GM12801 (cell line): Measurements from ENCODE around the gene C2CD2L.

ENCODE experiments used
- TF ChIP-seq, protein P1 (sequence below): IDR thresholded peaks from one replicate; pipeline ENCODE4 v1.5.1; 2011; ENCODE audit warnings: control low read depth; ENCODE audit not compliant: insufficient read length; ENCODE audit errors: extremely low read depth

Gene C2CD2L

DNA sequence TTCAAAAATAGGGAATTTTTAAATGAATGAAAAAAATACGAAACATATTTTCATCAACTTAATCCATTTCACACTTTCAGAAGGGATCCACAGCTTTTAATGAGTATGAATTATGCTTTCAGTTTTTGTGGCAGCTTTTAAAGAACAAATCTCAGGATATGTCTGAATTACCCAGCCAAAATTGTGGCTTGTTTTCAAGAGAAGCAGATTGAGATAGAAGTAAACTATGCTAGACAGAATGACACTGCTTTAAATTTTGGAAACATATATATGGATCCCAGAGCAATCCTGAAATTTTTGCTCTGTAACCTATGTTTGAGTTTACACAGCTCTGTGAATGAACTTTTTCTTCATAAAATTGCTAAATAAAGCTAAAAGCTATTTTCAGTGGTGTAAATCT, 11.8 kb downstream of the C2CD2L start:
- TF ChIP-seq, protein P1, sequence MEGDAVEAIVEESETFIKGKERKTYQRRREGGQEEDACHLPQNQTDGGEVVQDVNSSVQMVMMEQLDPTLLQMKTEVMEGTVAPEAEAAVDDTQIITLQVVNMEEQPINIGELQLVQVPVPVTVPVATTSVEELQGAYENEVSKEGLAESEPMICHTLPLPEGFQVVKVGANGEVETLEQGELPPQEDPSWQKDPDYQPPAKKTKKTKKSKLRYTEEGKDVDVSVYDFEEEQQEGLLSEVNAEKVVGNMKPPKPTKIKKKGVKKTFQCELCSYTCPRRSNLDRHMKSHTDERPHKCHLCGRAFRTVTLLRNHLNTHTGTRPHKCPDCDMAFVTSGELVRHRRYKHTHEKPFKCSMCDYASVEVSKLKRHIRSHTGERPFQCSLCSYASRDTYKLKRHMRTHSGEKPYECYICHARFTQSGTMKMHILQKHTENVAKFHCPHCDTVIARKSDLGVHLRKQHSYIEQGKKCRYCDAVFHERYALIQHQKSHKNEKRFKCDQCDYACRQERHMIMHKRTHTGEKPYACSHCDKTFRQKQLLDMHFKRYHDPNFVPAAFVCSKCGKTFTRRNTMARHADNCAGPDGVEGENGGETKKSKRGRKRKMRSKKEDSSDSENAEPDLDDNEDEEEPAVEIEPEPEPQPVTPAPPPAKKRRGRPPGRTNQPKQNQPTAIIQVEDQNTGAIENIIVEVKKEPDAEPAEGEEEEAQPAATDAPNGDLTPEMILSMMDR = no peak

DNA sequence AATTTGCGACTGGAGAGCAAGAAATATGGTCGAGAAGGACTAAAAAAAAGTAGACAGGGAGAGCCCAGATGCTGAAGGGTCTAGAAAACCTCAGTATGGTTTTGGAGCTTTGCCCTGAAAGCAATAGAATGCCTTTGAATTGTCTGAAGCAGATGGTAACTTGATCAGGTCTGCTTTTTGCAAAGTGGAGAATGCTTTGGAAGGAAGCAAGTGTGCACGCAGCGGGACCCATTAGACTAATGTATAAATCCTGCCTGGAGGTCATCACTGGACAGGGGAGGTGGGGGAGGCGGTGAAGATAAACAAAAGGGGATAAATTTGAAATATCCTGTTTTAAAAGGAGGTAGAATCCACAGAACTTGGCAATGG, 13.5 kb downstream of the C2CD2L start:
- TF ChIP-seq, protein P1 = no peak

DNA sequence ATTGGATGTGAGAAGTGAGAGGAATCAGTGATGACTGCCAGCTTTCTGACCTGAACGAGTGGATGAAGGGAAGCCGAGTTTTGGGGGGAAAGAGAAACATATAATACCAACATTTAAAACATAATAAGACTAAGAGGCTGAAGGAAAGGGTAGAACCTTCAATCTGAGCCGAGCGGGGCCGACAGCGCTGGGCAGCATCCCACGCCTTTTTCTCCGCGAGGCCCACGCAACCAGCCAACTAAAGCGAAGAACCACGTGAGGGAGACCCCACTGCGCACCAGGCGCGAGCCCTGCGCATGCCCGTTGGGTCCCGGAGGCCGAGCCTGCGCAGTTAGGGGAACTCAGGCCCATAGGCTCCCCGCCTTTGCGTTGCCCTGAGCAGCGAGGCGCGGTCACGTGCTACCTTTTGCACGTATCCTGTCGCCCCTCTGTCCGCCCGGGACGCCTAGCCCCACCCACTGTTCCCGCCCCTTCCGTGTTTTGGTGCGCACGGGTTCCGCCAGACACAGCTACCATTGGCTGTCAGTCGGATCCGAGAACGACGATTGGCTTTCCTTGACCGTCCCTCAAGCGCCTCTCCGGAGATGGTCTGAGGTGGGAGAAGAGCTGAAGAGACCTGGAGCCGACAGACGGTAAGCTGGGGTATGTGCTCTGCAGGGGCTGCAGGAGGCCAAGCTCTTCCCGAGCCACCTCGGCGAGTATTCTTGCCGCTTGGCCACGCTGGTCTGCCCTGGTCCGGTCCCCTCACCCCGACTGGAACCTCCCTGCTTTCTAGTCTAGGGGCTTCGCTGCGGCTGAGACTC, 14.1 kb downstream of the C2CD2L start, which contains the start of gene HINFP:
Gene HINFP, plus strand, starts transcription at position 573 of the 803 bp plus-strand sequence. CDS start 5,365 bp downstream, outside the sequence.
- TF ChIP-seq, protein P1 = no peak

DNA sequence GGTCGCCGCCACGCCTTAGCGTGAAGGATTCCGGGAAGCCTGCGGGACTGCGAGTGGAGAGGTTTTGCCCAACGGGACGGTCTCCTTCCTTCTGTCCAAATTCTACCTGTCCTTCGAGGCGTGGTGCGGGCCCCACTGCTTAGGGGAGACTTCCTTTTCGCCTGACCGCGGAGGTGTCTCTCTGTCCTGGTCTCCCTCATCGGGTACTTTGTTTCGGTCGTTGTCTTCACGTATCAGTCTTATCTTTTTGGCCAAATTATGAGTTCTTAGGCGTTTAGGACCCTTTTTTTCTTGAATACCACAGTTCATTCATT, 14.6 kb downstream of the C2CD2L start:
- TF ChIP-seq, protein P1 = no peak

DNA sequence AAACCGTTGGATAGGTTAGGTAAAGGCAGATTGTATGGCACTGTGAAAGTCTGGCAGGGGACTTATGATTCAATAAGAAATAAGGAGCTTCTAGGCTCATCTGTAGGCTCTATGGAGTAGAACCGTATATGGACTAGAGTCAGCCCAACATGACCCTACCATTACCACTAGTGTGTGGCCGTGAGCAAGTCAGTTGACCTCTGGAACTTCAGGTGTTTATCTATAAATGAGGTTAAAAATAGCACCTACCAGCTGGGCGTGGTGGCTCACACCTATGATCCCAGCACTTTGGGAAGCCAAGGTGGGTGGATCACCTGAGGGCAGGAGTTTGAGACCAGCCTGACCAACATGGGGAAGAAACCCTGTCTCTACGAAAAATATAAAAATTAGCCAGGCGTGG, 18.7 kb downstream of the C2CD2L start:
- TF ChIP-seq, protein P1 = no peak

DNA sequence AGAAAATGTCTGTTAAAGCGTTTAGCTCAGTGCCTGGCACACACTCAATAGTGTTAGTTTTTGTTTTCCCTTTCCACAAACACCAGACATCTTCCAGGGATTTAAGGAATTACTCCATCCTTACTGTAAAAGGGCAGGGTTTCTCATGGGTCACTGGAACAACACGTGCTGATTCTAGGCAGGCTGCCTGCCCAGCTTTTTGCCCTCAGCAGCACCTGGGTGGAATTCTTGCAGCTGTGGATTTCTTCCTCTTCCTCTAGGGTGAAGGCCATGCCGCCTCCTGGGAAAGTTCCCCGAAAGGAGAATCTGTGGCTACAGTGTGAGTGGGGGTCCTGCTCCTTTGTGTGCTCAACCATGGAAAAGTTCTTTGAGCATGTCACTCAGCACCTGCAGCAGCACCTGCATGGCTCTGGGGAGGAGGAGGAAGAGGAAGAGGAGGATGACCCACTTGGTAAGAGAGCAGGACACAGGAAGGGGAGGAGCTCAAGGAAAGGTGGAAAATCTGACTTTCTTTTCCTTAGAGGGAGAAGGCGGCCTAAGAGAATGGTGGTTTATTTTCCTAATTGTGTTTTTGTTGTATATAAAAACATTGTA, 19.6 kb downstream of the C2CD2L start:
- TF ChIP-seq, protein P1 = no peak

DNA sequence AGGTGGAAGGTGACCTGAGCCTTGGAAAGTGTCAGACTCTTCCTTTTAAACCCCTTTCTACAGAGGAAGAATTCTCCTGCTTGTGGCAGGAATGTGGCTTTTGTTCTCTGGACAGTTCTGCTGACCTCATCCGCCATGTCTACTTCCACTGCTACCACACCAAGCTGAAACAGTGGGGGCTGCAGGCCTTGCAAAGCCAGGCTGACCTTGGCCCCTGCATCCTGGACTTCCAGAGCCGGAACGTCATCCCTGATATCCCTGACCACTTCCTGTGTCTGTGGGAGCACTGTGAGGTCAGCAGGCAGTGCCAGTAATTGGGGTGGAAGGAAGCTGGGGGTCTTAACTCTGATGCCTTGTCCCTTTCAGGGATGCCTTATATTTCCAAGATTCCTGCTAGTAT, 23.5 kb downstream of the C2CD2L start:
- TF ChIP-seq, protein P1 = no peak
